Stimulated activated CD8-positive, alpha-beta memory T cell treated with anti-CD3 and anti-CD28 coated beads, Interleukin-4, amount 100 ng/mL, for 48 hours (primary cell): ENCODE measurements around the gene OOSP2.

ENCODE experiments used
- DNase-seq: peaks from one replicate; pipeline ENCODE4 v3.0.0-alpha.2; 2020

The OOSP2 gene

DNA sequence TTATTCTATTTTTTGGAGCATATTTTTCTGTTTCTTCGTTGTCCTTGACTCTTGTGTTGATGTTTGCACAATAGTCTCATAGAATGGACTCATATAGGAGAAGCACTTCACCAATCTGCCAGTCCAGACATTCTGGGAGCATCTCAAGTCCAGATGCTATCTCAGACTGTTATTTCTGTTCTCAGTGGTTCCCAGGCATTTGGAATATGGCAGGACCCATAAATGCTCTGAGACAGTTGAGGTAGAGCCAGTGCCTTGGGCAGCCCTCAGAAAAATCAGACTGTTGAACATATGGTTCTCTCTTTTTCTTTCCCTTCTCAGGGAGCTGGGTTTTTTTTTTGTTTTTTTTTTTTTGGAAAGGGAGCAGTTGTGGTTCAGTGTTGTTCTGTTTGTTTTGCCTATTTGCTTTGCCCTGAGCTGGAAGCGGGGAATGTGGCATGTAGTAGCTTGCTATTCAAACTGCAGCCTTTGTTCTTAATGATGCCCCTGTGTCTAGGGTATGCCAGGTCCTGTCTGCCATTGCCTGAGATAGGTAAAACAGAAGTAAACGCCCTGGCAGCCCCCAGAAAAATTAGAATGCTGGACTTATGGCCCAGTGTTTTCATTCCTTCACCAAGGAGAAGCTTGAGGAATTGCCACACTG, 44.5 kb downstream of the OOSP2 start:
- no peak for DNase-seq

DNA sequence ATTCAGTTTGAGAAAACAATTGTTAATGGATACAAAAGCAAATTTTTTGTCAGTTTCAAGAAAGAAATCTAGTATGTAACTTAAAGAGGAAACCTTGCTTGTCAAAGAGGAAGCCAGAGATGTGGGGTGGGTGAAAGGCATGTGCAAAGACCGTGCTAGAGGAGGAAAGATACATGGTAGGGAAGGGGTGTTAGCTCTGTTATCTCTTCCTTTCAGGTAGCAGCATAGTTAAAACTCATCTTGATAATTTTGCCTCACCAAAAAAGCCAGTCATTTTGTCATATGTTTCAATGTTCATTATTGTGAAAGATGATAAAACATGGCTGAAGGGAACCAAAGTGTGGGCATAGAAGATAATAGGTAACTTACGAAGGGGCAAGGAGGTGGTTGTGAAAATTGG, 45.7 kb downstream of the OOSP2 start:
- DNase-seq, result no peak

DNA sequence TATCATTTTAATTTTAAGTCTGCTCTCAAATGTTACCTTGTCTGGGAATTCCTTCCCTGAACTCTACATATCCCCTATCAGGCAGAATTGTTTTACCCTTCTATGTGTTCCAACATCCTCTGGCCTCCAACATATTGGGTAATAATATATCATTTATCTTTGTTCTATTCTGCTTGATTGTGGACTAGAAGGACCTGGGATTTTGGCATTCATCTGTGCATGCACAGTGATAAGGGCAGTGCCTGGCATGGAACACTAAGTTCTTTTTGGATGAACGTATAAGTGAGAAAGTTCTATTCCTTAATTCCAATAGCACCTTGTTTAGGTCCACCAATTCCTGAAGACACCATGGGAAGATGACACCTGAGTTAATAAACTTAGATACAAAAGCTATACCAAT, 47.0 kb downstream of the OOSP2 start:
- DNase-seq, result no peak

DNA sequence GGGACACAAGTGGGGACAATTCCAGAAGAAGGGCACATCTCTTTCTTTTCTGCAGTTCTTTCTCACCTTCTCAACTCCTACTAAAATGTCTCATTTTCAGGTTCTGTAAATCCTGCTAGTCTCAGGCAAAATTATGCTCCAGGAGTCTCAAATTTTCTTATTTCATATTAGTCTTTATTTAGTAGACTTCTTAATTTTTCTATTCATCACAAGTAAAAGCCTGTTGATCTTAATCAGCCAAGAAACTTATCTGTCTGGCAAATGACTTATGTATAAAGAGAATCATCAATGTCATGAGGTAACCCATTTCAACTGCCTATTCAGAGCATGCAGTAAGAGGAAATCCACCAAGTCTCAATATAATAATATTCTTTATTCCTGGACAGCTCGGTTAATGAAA, 48.2 kb downstream of the OOSP2 start, which contains the start of gene MS4A2:
MS4A2 (plus strand) TSS at position 301 of the 400 bp plus-strand sequence. CDS start 102 bp downstream, outside the sequence.
- no peak for DNase-seq

- no peak for DNase-seq
Measured at GRCh38 chr11:60095477-60096120, 55.4 kb downstream of the OOSP2 start.

DNA sequence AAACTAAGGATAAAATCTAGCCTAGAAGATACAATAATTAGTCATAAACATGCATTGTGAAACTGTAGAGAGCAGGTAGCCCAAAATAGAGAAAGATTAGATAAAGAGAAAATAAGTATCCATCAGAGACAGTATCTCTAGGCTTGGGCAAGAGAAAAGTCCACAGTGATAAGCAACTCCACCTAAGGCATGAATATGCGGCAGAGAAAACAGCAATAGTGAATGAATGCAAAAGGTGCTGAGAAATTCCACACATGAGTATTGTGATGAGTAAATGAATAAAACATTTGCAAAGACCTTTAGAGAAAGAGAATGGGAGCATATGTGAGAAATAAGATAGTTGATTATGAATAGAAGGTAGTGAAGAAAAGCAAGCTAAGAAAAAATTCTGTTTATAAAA, 57.0 kb downstream of the OOSP2 start:
- no peak for DNase-seq
